ENCODE data around the gene GYG1.
A peak's percentile ranks its signal among the peaks of the same experiment; 100 is the strongest.
"Not testable (repeated sequence)": the region's sequence is repeated elsewhere in the genome, so short reads cannot be mapped to it uniquely, and the experiment has no call there.

Gene GYG1

DNA sequence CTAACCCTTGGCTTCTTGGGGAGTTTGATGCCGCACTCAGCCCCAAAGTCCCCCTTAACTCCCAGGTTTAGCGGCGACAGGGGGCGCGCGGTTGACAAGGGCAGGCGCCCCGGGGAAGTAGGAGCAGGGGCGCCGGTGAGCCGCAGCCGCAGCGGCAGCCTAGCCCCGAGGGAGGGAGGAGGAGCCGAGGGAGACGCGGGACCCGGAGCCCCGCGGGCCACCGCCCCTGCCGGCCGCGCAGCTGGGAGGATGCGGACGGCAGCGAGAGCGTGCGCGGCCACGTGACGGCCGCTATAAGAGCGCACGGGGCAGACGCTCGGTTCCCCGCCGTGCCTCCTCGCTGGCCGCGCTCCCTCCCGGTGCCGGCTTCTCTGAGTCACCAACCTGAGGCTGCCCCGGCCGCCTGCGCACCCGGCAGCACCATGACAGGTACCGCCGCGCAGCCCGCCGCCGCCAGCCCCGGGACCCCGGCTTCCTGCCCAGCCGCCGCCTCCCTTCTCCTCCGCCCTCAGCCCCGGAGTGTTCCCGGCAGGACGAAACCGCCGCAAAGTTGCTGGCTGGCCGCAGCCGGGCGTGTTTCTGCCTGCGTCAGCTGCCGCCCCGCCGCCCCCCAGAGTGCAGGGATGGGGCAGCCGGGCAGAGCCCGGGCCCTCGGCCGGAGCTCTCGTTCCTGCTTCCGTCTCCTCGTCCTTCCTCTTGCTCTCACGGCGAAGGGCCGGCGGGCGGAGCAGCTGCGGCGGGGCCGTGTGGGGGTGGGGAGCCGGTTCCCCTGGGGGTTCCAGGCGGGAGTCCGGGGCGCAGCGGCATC lies at the start of gene GYG1:
Gene GYG1, plus strand, starts transcription at position 322 of the 808 bp plus-strand sequence. Its CDS starts 101 bp downstream, at position 423.
- DNase-seq: peak in 1 of 2 experiments; percentile 72

DNA sequence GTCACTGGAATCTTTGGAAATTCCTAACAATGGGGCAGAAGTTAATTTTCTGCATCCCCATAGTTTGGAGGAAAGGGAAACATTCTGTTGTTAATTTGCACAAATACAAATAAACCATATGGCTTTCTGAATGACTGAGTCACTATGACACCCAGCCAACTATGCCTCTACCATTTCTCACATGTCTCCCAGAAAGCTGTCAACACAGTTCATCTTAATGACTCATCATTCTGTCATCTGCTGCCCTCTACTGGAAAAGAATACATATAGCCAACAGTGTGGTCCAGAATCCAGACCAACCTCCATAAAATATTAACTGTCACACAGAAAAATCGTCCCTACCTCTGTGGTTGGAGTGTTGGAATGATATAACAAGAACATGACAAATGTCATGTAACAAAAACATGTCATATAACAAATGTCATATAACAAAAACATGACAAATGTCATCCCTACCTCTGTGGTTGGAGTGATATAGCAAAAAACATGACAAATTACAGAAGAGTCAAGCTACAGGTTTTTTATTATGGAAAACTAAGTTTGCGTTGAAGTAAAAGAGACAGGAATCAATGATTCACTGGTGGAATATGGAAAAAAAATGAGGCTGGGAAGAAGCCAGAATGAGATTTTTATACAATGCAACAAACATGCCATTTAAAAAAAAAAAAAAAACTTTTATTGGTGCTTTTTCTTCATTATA lies 47.7 kb upstream of the GYG1 start:
- DNase-seq: peak; percentile 75 to 93

DNA sequence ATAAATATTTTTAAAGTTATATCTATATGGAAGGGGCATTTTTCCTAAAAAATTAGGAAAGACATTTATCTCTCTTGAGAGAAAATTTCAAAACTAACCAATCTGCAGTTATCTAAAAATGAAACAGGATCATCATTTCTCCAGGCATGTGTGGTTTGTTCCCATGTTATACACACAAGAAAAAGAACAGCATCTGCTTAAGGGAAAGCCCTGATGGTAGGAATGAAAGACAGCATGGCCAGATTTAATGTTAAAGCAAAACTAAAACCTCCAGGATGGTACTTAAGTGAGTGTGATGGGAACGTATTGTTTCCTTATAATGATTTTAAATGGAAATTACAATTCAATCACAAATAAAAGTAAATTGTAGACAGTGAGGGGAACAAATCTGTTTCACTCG lies 46.2 kb upstream of the GYG1 start:
- no peak for DNase-seq

DNA sequence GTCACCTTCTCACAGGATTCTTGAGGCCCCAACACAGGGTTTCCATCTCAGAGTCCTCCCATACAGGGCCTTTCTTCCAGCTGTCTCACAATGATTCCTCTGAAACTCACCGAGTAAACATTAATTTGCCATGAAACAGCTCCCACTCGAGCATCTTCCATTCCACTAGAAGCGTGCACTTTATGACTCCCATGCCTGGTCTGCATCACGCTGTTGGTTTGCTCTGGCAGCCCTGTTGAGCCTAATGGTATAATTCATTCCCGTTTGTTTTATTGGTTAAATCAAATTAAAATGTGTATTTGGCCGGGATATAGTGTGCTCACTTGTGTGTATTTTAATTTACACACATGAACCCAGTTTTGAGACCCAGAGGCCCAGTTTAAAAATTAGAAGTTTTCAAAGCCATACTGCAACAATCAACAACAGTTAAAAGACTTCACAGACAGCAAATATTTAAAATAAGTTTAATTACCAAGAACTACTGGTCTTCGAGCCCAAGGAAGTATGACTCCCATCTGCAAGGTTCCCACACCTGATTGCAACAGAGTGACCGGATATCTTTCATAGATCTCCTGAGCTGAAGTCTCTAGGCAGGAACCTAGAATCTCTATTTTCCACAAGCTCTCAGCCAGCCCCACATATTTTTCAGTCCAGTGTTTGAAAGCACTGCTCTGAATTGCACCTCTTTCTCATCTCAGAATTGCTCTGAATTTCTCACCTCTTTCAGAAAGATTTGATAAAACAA lies 42.3 kb upstream of the GYG1 start:
- DNase-seq: no peak

DNA sequence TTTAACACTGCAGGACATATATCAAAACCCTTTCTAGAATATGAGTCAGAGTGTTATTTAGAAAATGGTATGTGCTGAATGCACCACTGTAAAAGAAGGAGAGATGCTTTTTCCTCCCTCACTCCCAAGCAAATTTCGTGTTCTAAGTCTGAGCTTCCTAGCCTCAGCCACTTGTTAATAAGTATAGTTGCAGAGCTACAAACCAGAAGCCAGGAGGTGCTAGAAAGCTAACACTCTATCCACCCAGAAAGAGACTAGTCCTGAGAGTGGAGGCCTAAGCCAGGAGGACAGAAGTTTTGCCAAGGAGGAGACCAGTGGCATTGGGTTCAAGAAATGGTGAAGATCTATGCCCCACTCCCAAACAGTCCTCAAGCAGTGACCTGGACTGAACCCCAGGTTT lies 40.5 kb upstream of the GYG1 start:
- DNase-seq: no peak

DNA sequence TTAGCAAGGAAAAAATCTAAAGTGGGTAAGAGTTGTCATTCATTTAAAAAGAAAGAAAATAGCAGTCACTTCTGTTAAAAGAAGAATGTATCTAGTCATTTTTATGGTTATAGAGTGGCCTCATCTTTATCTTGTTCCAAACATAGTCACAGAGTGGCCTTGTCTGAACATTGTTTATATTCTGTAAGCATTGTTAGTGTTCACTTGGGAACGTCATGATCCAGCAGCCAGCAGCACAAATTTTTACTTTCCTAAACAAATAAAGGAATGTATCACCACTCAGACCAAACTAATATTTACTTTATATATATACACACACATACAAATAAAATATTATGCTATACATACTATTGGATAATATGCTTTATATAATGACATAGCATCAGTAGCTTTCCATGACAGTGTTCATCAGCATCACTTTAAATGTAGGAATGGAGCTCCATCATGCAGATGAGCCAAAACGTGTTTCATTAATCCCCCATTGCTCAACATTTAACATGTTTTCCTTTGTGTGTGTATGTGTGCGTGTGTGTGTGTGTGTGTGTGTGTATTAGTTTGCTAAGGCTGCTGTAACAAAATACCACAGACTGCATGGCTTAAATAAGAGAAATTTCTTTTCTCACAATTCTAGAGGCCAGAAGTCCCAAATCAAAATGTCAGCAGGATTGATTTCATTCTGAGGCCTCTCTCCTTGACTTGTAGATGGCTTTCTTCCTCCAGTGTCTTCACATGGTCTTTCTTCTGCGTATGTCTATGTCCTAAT lies 39.6 kb upstream of the GYG1 start:
- no peak for DNase-seq

DNA sequence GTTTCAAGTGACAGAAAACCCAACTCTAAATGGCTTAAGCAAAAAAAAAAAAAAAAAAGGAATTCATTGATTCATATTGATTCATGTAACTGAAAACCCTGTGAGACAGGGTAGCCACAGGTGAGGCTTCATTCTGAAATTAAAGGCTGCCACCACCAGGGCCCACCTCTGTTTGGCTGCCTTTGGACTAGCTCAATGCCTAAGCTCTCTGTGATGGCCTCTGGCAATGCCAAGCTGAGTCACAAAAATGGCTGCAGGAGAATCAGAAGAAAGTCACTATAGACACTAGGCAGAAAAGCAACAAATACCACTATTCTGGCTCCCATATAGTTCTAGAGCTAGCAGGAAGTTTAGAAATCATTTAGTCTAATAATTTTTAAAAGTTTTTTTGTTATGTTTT lies 38.2 kb upstream of the GYG1 start:
- DNase-seq: no peak

DNA sequence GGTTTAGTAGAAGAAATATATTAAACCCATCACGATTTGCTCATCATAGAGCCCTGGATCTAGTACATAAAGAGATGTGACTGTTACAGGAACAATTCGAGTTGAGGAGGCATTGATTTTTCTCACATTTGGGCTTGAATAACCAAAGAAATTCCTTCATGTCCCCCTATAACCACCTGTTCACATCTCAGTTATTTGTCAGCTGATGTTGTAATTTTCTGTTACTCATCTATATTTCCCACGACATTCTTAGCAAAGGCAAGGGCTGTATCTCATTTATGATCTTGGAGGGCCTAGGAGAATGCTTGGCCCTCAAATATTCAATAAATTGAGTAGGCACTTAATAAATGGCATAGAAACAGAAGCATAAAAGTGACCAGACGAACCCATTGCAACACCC lies 36.4 kb upstream of the GYG1 start:
- no peak for DNase-seq

DNA sequence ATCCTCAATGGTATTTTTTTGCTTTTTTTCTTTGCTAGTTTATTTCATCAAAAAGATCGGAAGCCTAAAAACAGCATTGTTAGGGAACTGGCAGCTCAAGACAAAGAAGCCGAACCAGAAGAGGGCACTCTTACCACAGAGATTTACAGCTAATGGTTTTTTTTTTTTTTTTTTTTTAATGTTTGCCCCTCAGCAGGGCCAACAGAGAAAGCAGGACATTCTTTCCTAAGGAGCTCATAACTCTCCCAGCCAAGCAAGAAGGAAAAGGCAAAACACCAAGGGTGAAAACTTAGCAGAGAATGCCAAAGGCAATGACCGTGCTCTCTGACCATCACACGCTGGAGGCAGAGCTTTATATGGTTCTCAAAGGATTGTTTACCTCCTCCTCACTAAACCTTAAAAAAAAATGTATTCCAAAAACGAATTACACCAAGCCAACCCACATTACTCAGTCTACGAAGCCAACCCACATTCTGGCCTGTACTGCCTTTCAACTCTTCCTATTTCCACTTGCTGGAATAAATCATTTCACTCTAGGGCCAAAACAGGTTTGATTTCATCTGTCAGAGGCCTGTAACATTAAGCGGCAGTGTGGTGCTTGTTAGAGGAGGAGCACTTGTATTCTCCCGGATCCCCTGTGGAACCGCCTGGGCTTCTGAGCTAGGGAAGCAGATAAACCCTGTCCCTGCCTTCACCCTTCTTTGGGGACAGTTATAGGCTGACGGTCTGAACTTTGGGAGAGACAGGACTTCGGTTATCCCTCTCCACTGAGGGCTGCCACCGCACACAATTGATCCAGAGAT lies 35.6 kb upstream of the GYG1 start:
- peak; percentile 46 to 76 for DNase-seq

DNA sequence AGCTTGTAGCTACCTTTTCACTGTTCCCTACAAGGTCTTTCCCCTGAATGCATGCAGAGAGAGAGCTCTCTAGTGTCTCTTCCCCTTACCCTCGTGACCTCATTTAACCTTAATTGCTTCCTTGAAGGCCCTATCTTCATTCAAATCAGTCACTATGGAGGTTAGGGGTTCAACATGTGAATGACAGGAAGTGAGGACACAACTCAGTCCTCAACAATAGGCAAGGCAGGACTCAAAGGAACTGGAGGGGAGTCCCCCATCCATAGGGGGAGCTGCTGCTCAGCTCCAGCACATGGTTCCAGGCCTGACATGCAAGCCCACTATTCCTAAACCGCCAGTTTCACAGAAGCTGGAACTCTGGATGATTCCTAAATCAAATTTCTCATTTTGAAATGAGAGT lies 33.8 kb upstream of the GYG1 start:
- DNase-seq: peak in 1 of 2 experiments; percentile 42

DNA sequence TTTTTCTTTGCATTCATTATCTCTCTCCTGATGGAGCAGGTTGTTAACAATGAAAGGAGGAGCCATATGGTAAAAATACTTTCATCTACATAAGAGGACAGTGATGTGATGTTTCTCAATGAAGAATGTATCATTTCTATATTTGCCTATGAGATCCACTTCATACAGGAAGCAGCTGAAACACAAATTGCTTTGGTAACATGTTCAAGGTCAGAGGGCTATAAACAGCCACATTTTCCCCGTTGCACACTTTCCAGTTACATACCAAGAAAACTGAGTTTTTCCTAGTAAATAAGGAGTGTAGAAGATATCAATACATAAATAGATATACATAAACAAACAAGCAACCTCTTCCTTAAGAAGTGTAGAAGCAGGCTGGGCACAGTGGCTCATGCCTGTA lies 32.6 kb upstream of the GYG1 start:
- no peak for DNase-seq

DNA sequence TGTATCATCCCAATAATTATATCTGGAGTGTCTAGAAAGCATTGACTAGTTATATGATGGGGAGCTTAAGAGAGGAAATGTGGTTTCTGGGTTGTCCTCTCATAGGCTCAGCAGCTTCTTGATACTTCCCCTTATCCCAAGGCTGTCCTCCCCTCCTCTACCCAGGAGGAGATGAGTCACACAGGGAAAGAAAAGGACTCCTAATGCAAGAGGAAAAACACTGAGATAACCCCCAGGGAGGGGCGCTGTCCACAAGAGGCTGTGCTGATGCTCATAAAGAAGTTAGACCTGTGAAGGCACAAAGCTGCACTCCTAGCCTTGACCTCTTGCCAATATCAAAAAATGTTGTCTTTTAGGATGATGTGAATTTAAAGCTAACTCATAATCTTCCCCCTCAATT lies 28.8 kb upstream of the GYG1 start:
- DNase-seq: no peak

DNA sequence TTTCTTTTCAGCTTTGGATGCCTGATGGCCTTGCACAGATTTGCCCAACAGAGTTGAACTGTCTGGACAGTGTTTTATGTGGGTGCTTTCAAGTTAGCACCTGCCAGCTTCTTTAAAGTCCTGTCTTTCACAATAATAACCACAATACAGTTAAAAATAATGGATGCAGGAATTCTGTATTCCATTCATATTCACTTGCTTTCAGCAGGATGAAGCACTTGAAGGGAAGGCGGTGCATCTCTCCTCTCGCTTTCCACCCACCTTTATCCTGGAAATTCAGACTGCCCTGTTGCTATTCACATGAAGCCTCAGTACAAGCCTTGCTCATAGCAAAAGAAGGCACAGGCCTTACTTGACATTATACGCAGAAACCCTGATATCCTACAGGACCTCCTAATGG lies 26.5 kb upstream of the GYG1 start:
- DNase-seq: no peak

DNA sequence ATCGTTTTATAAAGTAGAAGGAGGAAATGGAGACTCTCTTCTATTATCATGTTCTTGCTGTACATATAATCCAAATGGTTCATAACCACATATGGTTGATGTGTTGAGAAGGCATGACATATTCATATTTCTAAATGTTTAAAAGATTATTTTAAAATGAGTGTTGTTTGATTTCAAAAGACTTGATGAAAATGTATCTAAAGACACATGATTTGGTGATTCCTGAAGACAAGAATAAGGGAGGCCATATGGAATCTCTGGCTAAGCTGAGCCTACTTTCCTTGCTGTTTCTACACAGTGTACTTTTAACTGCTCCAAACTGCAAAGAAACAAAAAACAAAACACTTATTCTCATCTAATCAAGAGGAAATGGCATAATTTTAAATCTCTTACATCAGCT lies 23.0 kb upstream of the GYG1 start:
- no peak for DNase-seq

DNA sequence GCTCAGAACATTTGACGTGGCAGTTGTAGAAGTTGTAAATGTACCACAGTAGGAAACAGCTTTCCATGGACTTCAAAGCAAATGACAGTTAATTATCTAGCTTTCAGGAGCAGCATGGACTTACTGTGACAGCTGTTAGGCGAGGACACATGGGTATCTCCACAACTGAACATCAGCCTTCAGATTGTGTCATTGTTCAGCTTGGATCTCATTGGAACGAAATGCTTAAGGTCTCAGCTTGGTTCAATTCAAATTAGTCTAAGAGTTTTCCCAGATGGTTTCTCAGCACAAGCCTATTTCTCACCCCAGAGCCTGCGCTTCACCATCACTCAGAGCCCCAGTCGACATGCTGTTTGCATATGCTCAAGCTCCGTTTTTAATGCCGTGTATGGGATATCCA lies 21.1 kb upstream of the GYG1 start:
- DNase-seq: no peak

DNA sequence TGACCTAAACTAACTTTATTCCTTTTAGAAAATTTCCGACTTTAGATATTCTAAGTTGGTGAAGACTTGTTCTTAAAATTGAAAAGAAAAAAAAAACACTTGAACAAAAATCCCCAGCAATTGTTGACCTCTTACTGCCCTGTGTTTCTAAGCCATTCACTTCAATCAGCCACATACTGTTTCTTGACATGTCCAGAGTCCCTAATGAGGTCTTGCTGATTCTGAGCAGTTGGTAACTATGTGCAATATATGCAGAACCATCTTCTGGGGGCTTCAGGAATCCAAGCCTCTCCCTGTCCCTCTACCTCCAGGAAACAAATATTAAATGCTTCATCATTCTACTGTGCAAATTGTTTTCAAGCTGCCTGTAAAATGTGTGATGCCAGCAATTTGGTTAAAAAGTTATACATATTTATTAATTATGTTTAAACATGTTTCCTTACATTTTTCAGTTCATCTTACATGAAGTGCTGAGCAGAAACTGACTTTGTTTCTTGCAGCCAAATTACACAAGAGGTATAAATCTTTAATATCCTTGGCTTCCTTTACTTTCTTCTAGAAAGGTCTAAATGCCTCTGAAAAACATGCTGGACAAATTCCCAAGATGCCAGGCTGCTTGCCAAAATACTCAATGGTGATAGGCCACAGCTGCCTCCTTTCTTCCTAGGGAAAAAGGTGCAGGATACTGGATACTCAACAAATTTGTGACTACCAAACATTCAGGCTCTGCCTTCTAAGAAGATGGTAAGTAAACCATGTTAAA lies 19.8 kb upstream of the GYG1 start:
- peak in 1 of 2 experiments; percentile 45 for DNase-seq

DNA sequence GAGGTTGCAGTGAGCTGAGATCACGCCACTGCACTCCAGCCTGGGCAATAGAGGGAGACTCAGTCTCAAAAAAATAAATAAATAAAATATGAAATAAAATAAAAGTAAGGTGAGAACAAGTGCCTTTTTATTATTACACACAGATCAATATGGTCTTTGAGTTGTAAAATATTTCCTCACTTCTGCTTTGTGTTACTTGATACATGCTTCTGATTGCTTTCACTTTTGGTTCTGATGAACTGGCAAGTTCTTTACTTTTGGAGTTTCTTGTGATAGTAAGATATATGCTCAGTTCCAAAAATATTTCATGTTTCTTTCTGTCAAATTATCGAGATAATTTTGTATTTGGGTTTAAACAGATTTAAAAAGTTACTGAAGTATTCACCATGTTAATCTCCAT lies 16.6 kb upstream of the GYG1 start:
- DNase-seq: no peak

DNA sequence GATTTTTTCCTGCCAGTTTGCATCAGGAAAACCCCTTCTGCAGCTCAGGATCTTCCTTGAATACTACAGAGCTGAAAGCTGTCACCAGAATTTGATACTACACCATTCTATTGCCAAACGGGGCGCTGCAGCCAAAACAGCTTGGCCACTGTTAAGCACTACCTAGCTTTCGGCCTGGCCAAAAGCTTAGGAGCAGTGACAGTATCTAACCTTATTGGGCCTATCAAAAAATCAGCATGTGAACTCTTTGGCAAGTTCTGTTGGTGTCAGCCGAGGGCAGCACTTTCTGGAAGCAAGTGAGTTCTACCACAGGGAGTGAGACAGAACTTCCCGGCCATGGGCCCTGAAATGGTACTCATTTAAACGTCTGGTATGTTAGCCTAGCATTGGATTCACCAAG lies 16.1 kb upstream of the GYG1 start:
- peak in 1 of 2 experiments; percentile 23 for DNase-seq

DNA sequence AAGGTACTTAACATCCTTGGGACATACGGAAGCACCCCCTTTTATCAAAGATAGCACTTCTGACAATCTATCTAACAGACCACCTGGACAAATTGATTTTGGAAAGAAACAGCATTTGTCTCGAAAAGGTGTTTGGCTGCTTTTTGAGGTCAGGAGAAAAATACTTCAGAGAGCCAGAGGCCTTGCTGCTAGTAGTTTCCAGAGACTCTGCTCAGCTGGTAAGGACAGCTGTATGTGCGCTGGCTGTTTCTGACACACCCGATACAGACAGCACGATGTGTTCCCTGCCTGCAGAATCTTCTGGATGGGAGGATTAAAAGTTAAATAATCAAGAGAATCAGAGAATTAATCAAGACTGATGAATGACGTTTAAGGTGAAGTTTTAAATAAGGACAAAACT lies 15.6 kb upstream of the GYG1 start:
- DNase-seq: no peak

DNA sequence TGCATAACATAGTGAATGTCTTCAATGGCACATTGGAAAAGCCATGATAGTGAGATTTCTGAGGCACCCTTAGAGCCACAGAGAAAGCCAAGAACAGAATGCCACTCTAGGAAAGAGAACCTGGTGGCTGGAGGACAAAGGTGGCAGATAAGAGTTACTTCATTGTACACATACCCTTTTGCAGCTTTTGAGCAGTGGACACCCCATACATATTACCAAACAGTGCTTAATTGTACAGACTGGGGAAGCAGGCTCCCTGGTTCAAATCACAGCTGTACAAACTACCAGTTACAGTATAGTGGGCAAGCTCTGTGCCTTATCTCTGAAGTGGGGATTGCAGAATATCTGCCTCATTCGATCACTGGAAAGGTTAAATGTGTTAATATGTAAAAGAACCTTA lies 10.1 kb upstream of the GYG1 start:
- DNase-seq: no peak

DNA sequence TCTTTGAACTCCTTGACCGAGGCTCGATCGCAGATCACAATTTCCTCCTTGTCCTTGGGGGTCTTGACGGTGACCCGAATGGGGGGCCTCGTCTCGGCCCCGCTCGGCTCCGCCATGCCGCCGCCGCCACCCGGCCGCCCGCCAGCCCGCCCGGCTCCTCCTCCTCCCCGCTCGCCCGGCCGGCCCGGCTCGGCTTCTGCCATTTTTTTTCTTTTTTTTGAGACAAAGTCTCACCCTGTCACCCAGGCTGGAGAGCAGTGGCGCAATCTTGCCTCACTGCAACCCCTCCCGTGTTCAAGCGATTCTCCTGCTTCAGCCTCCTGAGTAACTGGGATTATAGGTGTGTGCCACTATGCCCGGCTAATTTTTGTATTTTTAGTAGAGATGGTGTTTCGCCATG lies 3.8 kb upstream of the GYG1 start:
- DNase-seq: not testable (repeated sequence)
